ENCODE data around the gene RBM43.

Gene RBM43

DNA sequence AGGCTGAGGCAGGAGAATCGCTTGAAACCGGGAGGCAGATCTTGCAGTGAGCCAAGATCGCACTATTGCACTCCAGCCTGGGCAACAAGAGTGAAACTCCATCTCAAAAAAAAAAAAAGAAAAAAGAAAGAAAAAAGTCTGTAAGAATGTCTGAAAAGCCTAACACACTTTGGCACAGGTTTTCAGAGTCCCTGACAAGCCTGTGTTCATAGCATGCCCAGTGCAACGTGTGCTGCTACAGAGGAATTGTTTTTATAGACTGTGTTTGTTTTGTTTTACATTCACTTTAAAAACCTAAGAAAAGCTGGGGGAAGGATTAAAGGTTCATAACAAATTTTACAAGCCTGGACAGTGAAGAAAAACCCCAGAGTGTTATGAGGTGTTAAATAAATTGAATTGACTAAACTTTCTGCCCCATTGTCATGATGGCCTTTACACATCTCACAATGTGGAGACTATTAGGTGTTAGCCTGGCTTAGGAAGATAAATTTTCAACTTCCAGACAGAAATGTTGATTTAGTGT is 55.2 kb downstream of the RBM43 start:
- DNase-seq, result no peak

DNA sequence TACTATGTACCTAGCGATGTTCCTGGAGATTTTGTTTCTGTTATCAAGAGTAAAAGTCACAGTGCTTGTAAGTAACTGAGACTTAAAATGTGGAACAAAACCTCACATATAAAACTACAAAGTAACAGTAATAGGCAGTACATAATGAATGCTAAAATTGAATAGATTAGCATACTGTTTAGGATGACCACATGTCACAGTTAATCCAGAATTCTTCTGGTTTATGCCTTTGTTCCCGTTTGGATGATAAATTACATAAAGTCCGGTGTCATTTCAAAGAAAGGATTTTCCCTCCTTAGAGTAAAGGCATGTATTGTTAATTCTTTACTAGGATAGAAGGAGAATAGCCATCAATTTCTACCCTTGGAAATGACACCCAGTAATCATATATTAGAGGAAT is 56.1 kb downstream of the RBM43 start:
- DNase-seq, result no peak

DNA sequence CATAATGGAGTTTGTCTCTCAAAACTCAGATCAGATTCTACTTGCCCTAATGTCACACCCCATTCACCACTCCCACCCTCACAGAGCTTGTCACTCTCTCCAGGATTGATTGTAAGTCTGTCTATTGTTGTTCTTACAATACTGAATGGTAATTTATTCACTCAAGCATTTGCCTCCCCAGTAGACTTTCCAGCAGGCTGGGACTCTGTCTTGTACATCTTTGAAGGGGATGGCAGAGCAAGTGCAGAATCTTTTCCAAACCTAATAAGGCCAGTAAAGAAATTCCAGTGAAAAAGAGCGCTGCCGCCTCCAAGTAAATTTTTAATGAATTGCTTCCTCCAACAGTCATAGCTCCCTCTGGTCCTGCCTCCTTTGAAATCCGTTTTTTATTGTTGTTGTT is 56.9 kb downstream of the RBM43 start:
- no peak for DNase-seq

DNA sequence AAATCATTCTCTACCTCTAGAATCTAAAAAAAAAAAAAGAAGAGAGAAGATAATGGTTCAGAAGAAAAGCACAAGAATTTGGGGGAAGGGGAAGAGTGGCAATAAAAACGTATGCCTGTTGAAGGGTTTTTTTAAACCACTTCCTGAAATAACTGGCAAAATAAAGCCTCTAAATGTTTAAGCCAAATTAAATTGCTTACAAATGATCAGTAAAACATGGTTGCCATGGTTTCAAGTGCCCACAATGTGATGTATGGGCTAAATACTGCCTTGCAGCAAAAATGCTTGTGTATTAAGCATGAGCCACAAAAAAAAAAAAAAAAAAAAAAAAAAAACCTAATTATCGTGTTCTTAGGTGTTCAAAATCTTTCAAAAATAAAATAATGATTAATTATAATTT is 60.8 kb downstream of the RBM43 start:
- no peak for DNase-seq

DNA sequence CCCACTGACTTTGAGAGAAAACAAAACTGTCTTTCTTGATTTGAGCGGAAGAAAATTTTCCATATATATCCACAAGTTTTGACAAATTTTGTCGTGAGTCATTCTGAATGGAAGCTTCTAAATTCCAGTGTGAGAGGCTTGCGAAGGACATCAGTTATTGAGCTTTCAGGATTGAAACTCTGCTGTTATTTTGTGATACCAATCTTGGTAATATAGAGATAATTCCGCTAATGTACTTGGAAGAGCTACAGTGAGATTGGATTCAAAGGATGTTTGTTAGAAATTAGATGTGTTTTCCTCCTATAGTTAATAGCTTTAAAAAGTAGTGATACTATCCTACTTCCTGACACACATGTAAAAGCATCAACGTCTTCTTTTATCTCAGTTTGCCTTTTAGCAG is 61.4 kb downstream of the RBM43 start:
- no peak for DNase-seq

DNA sequence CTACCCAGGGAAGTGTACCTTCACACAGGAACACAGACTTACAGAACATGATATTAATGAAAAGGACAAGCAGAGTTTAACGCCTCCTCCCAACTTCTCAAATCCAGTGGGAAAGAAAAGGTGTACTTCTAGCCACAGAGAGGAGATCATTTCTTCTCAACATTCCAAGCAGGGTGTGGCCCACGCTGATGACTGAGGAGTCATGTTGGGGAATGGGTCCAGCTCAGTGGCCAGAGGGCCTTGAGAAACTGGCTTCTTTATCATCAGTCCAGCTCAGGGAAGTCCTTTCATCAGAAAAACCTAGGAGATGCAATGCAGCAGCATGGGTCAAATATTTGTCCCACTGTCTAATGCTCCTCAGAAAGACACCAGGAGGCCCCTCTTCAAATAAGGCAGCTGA is 63.0 kb downstream of the RBM43 start:
- DNase-seq, result no peak
